ENCODE data around the gene ZNF777.

The ZNF777 gene

GRCh38 chr7:149468208-149468607, 7.3 kb upstream of the ZNF777 start:
- H3K9me3 ChIP-seq (replicated peaks; ENCODE audit: insufficient read depth, low read length), result no peaks in the 10 kb centered on the region
- no peaks in the 10 kb centered on the region for H4K20me1 ChIP-seq (ENCODE audit: insufficient read depth, low read length)
- no peak overlapping the region for H3K4me2 ChIP-seq (ENCODE audit: low read depth, low read length)
- H3K27me3 ChIP-seq (replicated peaks; ENCODE audit: insufficient read depth, low read length), result no peaks in the 10 kb centered on the region; the same call in 1 of the 2 replicates
- no peak for DNase-seq
- H3K4me1 ChIP-seq (ENCODE audit: low read length), result no peaks in the 10 kb centered on the region
- H3K27ac ChIP-seq (ENCODE audit: low read length), result no peak overlapping the region
- no peaks in the 10 kb centered on the region for H3F3A ChIP-seq (ENCODE audit: insufficient read depth, low read length)
- H3K9ac ChIP-seq (ENCODE audit: low read length), result no peak overlapping the region
- no peak overlapping the region for H3K4me3 ChIP-seq (ENCODE audit: low read length)
- H3K79me2 ChIP-seq (ENCODE audit: low read length), result no peaks in the 10 kb centered on the region
- no peaks in the 10 kb centered on the region for H3K9me2 ChIP-seq (replicated peaks; ENCODE audit: insufficient read depth, low read length)
- TF ChIP-seq EZH2phosphoT487 (IDR thresholded peaks at IDR 0.05; ENCODE audit: low read length) (no peak), CTCF (IDR thresholded peaks at IDR 0.05; ENCODE audit: low read length) (no peak), EZH2 (optimal IDR thresholded peaks at IDR 0.05; ENCODE audit: low read depth, low read length) (no peak)
- no peaks in the 10 kb centered on the region for H3K36me3 ChIP-seq (replicated peaks; ENCODE audit: insufficient read depth, low read length)
- H2AFZ ChIP-seq (ENCODE audit: low read length), result no peak overlapping the region

GRCh38 chr7:149467321-149467859, 6.5 kb upstream of the ZNF777 start:
- TF ChIP-seq EZH2phosphoT487 (IDR thresholded peaks at IDR 0.05; ENCODE audit: low read length), result no peak
- no peak for TF ChIP-seq CTCF (IDR thresholded peaks at IDR 0.05; ENCODE audit: low read length)
- TF ChIP-seq EZH2 (optimal IDR thresholded peaks at IDR 0.05; ENCODE audit: low read depth, low read length), result no peak
- H3K4me2 ChIP-seq (ENCODE audit: low read depth, low read length), result no peak overlapping the region
- no peak overlapping the region for H2AFZ ChIP-seq (ENCODE audit: low read length)
- H3K27ac ChIP-seq (ENCODE audit: low read length), result no peak overlapping the region
- no peaks in the 10 kb centered on the region for H3K36me3 ChIP-seq (replicated peaks; ENCODE audit: insufficient read depth, low read length)
- no peak overlapping the region for H3K9ac ChIP-seq (ENCODE audit: low read length)
- no peak for DNase-seq
- no peak overlapping the region for H3K4me3 ChIP-seq (ENCODE audit: low read length)
- no peaks in the 10 kb centered on the region for H3K9me2 ChIP-seq (replicated peaks; ENCODE audit: insufficient read depth, low read length)
- no peaks in the 10 kb centered on the region for H3K79me2 ChIP-seq (ENCODE audit: low read length)
- no peaks in the 10 kb centered on the region for H3K9me3 ChIP-seq (replicated peaks; ENCODE audit: insufficient read depth, low read length)
- no peaks in the 10 kb centered on the region for H3F3A ChIP-seq (ENCODE audit: insufficient read depth, low read length)
- no peaks in the 10 kb centered on the region for H4K20me1 ChIP-seq (ENCODE audit: insufficient read depth, low read length)
- no peaks in the 10 kb centered on the region for H3K4me1 ChIP-seq (ENCODE audit: low read length)
- H3K27me3 ChIP-seq (replicated peaks; ENCODE audit: insufficient read depth, low read length), result no peaks in the 10 kb centered on the region; the same call in 1 of the 2 replicates

- Histone ChIP-seq H3K27ac (ENCODE audit: low read length) (no peak overlapping the region), H3K9me2 (replicated peaks; ENCODE audit: insufficient read depth, low read length) (no peaks in the 10 kb centered on the region), H3K9me3 (replicated peaks; ENCODE audit: insufficient read depth, low read length) (no peaks in the 10 kb centered on the region), H3K27me3 (replicated peaks; ENCODE audit: insufficient read depth, low read length) (no peaks in the 10 kb centered on the region; the same call in 1 of the 2 replicates), H3F3A (ENCODE audit: insufficient read depth, low read length) (no peaks in the 10 kb centered on the region), H3K4me2 (ENCODE audit: low read depth, low read length) (no peak overlapping the region), H3K9ac (ENCODE audit: low read length) (no peak overlapping the region), H3K4me3 (ENCODE audit: low read length) (no peak overlapping the region), H4K20me1 (ENCODE audit: insufficient read depth, low read length) (no peaks in the 10 kb centered on the region), H3K79me2 (ENCODE audit: low read length) (no peaks in the 10 kb centered on the region), H3K36me3 (replicated peaks; ENCODE audit: insufficient read depth, low read length) (no peaks in the 10 kb centered on the region), H2AFZ (ENCODE audit: low read length) (no peak overlapping the region), H3K4me1 (ENCODE audit: low read length) (no peaks in the 10 kb centered on the region)
- DNase-seq, result no peak
- no peak for TF ChIP-seq CTCF (IDR thresholded peaks at IDR 0.05; ENCODE audit: low read length)
- no peak for TF ChIP-seq EZH2phosphoT487 (IDR thresholded peaks at IDR 0.05; ENCODE audit: low read length)
- TF ChIP-seq EZH2 (optimal IDR thresholded peaks at IDR 0.05; ENCODE audit: low read depth, low read length), result no peak
Observed at GRCh38 chr7:149466364-149466763, 5.5 kb upstream of the ZNF777 start.
